ENCODE measurements around the gene WDR88. TPM values are rescaled to one million over a fixed set of nuclear protein-coding genes. Genes with fewer than 3 reads are reported as not detected.
"Not testable (repeated sequence)": the region's sequence is repeated elsewhere in the genome, so short reads cannot be mapped to it uniquely, and the experiment has no call there.

WDR88 gene
- total RNA-seq, 2 donors from 2014 or later = 0.58 TPM; not detected in 1

- ATAC-seq (replicated peaks) = no peak
- no peak overlapping the region for H3K27ac Mint-ChIP-seq
- no peaks in the 10 kb centered on the region for H3K4me1 Mint-ChIP-seq
- no peaks in the 10 kb centered on the region for H3K27me3 Mint-ChIP-seq
- H3K9me3 Mint-ChIP-seq = no peaks in the 10 kb centered on the region
- no peak overlapping the region for H3K4me3 Mint-ChIP-seq
- no peaks in the 10 kb centered on the region for H3K36me3 Mint-ChIP-seq (ENCODE audit: low read depth)
These were observed 19.1 kb downstream of the WDR88 start for GRCh38 chr19:33150852-33151518.

GRCh38 chr19:33152176-33152575, 20.3 kb downstream of the WDR88 start:
- Mint-ChIP-seq H3K9me3 (no peaks in the 10 kb centered on the region), H3K27me3 (no peaks in the 10 kb centered on the region), H3K27ac (no peak overlapping the region), H3K4me3 (no peak overlapping the region), H3K36me3 (ENCODE audit: low read depth) (no peaks in the 10 kb centered on the region), H3K4me1 (no peaks in the 10 kb centered on the region)
- ATAC-seq (replicated peaks) = no peak

- H3K36me3 Mint-ChIP-seq (ENCODE audit: low read depth); H3K27ac Mint-ChIP-seq; H3K9me3 Mint-ChIP-seq; ATAC-seq (replicated peaks); H3K4me1 Mint-ChIP-seq; H3K27me3 Mint-ChIP-seq; H3K4me3 Mint-ChIP-seq: not testable (repeated sequence)
These were observed 20.7 kb downstream of the WDR88 start for GRCh38 chr19:33152625-33153024.

GRCh38 chr19:33154313-33154712, 22.4 kb downstream of the WDR88 start:
- not testable (repeated sequence) for ATAC-seq (replicated peaks); H3K4me3 Mint-ChIP-seq; H3K9me3 Mint-ChIP-seq; H3K27ac Mint-ChIP-seq; H3K36me3 Mint-ChIP-seq (ENCODE audit: low read depth); H3K27me3 Mint-ChIP-seq; H3K4me1 Mint-ChIP-seq

- Mint-ChIP-seq H3K4me3 (no peak overlapping the region), H3K27ac (no peak overlapping the region), H3K4me1 (peaks cover 17% of the 10 kb centered on the region), H3K36me3 (ENCODE audit: low read depth) (no peaks in the 10 kb centered on the region), H3K27me3 (no peaks in the 10 kb centered on the region), H3K9me3 (no peaks in the 10 kb centered on the region)
- no peak for ATAC-seq (replicated peaks)
These were observed 24.4 kb downstream of the WDR88 start for GRCh38 chr19:33156334-33156733.

- H3K4me3 Mint-ChIP-seq = no peak overlapping the region
- no peak overlapping the region for H3K27ac Mint-ChIP-seq
These were observed 26.0 kb downstream of the WDR88 start for GRCh38 chr19:33157906-33158305.

GRCh38 chr19:33158365-33158764, 26.5 kb downstream of the WDR88 start:
- H3K4me1 Mint-ChIP-seq = peaks cover 25% of the 10 kb centered on the region
- H3K4me3 Mint-ChIP-seq = no peak overlapping the region
- H3K27me3 Mint-ChIP-seq = no peaks in the 10 kb centered on the region
- H3K9me3 Mint-ChIP-seq = no peaks in the 10 kb centered on the region
- H3K27ac Mint-ChIP-seq = no peak overlapping the region
- H3K36me3 Mint-ChIP-seq (ENCODE audit: low read depth) = no peaks in the 10 kb centered on the region
- ATAC-seq (replicated peaks) = no peak

More at GRCh38 chr19:33157906-33158305, 26.0 kb downstream of the WDR88 start:
- H3K9me3 Mint-ChIP-seq = no peaks in the 10 kb centered on the region
- no peaks in the 10 kb centered on the region for H3K27me3 Mint-ChIP-seq
- no peaks in the 10 kb centered on the region for H3K36me3 Mint-ChIP-seq (ENCODE audit: low read depth)
- peaks cover 25% of the 10 kb centered on the region for H3K4me1 Mint-ChIP-seq
- no peak for ATAC-seq (replicated peaks)

GRCh38 chr19:33159149-33159548, 27.2 kb downstream of the WDR88 start:
- ATAC-seq (replicated peaks) = no peak
- Mint-ChIP-seq H3K4me3 (no peak overlapping the region), H3K36me3 (ENCODE audit: low read depth) (no peaks in the 10 kb centered on the region), H3K27me3 (no peaks in the 10 kb centered on the region), H3K27ac (no peak overlapping the region), H3K4me1 (peaks cover 25% of the 10 kb centered on the region), H3K9me3 (no peaks in the 10 kb centered on the region)

- Mint-ChIP-seq H3K36me3 (ENCODE audit: low read depth) (no peaks in the 10 kb centered on the region), H3K4me1 (peaks cover 25% of the 10 kb centered on the region), H3K27me3 (no peaks in the 10 kb centered on the region), H3K9me3 (no peaks in the 10 kb centered on the region), H3K4me3 (peak overlapping the region; percentile 69), H3K27ac (peak overlapping the region; percentile 83)
- ATAC-seq (replicated peaks) = no peak
These were observed 28.0 kb downstream of the WDR88 start for GRCh38 chr19:33159893-33160292.

GRCh38 chr19:33161201-33161600, 29.3 kb downstream of the WDR88 start:
- H3K9me3 Mint-ChIP-seq = no peaks in the 10 kb centered on the region
- H3K4me1 Mint-ChIP-seq = peaks cover 25% of the 10 kb centered on the region
- peak overlapping the region; percentile 83 for H3K27ac Mint-ChIP-seq
- H3K36me3 Mint-ChIP-seq (ENCODE audit: low read depth) = no peaks in the 10 kb centered on the region
- H3K4me3 Mint-ChIP-seq = peak overlapping the region; percentile 69
- no peaks in the 10 kb centered on the region for H3K27me3 Mint-ChIP-seq
- no peak for ATAC-seq (replicated peaks)

- Mint-ChIP-seq H3K9me3 (no peaks in the 10 kb centered on the region), H3K27ac (no peak overlapping the region), H3K36me3 (ENCODE audit: low read depth) (no peaks in the 10 kb centered on the region), H3K4me1 (peaks cover 20% of the 10 kb centered on the region), H3K4me3 (no peak overlapping the region), H3K27me3 (no peaks in the 10 kb centered on the region)
- ATAC-seq (replicated peaks) = no peak
These were observed 31.6 kb downstream of the WDR88 start for GRCh38 chr19:33163481-33163880.

- peaks cover 14% of the 10 kb centered on the region for H3K4me1 Mint-ChIP-seq
- ATAC-seq (replicated peaks) = peak; percentile 52
- H3K9me3 Mint-ChIP-seq; H3K4me3 Mint-ChIP-seq; H3K36me3 Mint-ChIP-seq (ENCODE audit: low read depth); H3K27me3 Mint-ChIP-seq; H3K27ac Mint-ChIP-seq: not testable (repeated sequence)
These were observed 34.1 kb downstream of the WDR88 start for GRCh38 chr19:33166037-33166436.

- no peaks in the 10 kb centered on the region for H3K36me3 Mint-ChIP-seq (ENCODE audit: low read depth)
- peaks cover 9% of the 10 kb centered on the region for H3K4me1 Mint-ChIP-seq
- H3K9me3 Mint-ChIP-seq = no peaks in the 10 kb centered on the region
- H3K4me3 Mint-ChIP-seq = no peak overlapping the region
- H3K27me3 Mint-ChIP-seq = no peaks in the 10 kb centered on the region
- ATAC-seq (replicated peaks) = no peak
- no peak overlapping the region for H3K27ac Mint-ChIP-seq
These were observed 35.5 kb downstream of the WDR88 start for GRCh38 chr19:33167438-33167837.

- Mint-ChIP-seq H3K9me3 (no peaks in the 10 kb centered on the region), H3K4me1 (peaks cover 12% of the 10 kb centered on the region), H3K27ac (no peak overlapping the region), H3K27me3 (no peaks in the 10 kb centered on the region), H3K4me3 (no peak overlapping the region), H3K36me3 (ENCODE audit: low read depth) (no peaks in the 10 kb centered on the region)
- ATAC-seq (replicated peaks) = no peak
These were observed 36.6 kb downstream of the WDR88 start for GRCh38 chr19:33168528-33168927.

- Mint-ChIP-seq H3K4me1 (peaks cover 23% of the 10 kb centered on the region), H3K27ac (no peak overlapping the region), H3K4me3 (no peak overlapping the region), H3K27me3 (no peaks in the 10 kb centered on the region), H3K36me3 (ENCODE audit: low read depth) (peaks cover 5% of the 10 kb centered on the region), H3K9me3 (no peaks in the 10 kb centered on the region)
- ATAC-seq (replicated peaks) = no peak
These were observed 39.4 kb downstream of the WDR88 start for GRCh38 chr19:33171222-33171795.
